ENCODE measurements around the gene GDAP2.

GDAP2 gene

GRCh38 chr1:117817629-117818028, 111.8 kb downstream of the GDAP2 start:
- TF ChIP-seq GATA2 (IDR thresholded peaks at IDR 0.05; ENCODE audit: low read depth, low read length) (no peak), GATA3 (IDR thresholded peaks at IDR 0.05; ENCODE audit: low read depth, low read length) (no peak)

GRCh38 chr1:117815926-117816325, 113.5 kb downstream of the GDAP2 start:
- TF ChIP-seq GATA2 (IDR thresholded peaks at IDR 0.05; ENCODE audit: low read depth, low read length), result no peak
- no peak for TF ChIP-seq GATA3 (IDR thresholded peaks at IDR 0.05; ENCODE audit: low read depth, low read length)

DNA sequence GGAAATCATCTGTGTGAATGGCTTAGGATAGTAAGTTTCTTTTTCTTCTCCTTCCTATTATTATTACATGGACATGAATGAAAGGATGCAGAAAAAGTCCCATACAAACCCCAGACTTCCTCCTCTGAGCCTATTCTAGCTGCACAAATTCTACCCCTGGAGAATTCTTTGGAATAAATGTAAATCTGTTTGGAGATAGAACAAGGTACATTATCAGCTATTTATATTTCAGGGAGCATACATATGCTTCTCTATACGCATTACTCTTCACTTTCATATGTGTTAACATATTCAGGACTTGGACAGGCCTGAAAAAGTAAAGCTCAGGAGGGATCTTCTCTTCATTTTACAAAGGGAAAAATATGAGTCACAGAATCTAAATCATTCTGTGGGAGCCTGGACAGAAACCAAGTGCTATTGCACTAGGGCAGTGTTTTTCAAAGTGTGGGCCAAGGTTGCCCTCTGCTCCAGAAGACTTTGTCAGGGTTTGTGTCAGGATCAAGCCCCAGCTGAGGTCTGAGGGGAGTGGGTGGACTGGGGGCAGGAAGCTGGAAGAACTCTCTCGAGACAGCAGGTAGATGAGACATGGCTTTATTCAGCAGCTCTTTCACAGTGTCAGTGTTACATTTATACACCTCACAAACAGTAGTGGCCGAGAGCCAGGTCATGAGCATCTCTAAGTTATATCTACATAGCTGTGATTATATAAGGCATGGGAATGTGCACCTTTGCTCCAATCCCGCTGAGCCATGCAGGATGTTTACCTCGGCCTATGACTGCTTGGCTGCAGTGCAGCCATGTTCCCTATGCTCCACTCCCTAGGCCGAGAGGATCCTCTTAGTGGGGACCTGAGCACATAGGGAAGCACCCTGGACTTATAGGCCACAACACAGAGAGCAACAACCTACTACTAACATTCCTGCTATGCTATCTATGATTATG, 114.3 kb downstream of the GDAP2 start:
- no peak for TF ChIP-seq GATA3 (IDR thresholded peaks at IDR 0.05; ENCODE audit: low read depth, low read length)
- TF ChIP-seq GATA2 (IDR thresholded peaks at IDR 0.05; ENCODE audit: low read depth, low read length), result no peak

All from SH-SY5Y (cell line).